ENCODE data around the gene SMIM32. TPM values are rescaled to one million over a fixed set of nuclear protein-coding genes. Genes with fewer than 3 reads are reported as not detected.

SMIM32 gene
- total and polyA plus RNA-seq, 9 donors, result 0.13 TPM; not detected in 8

- Histone ChIP-seq H3K27me3 (peaks cover 2% of the 10 kb centered on the region), H3K9me3 (no peaks in the 10 kb centered on the region), H3K4me1 (ENCODE audit: insufficient read depth) (peaks cover 4% of the 10 kb centered on the region), H3K27ac (no peak overlapping the region), H3K4me3 (no peak overlapping the region), H3K36me3 (no peaks in the 10 kb centered on the region)
- intact Hi-C loops (cut with DNase I), result no loop called here
- TF ChIP-seq CTCF (IDR thresholded peaks at IDR 0.05), result no peak
- no peak for TF ChIP-seq POLR2A (IDR thresholded peaks at IDR 0.05)
- no peak for TF ChIP-seq EP300 (IDR thresholded peaks at IDR 0.05)
- WGBS, 3 donors, result 73 to 78% (median 78%) methylated on average over 12 of the region's 12 CpGs
- no peak for DNase-seq
Observed at GRCh38 chr5:136195971-136196820, 3.2 kb upstream of the SMIM32 start.

GRCh38 chr5:136194576-136194975 lies 1.6 kb upstream of the SMIM32 start:
- no peak for DNase-seq
- intact Hi-C loops (cut with DNase I), result no loop called here
- Histone ChIP-seq H3K27ac (no peak overlapping the region), H3K4me1 (ENCODE audit: insufficient read depth) (peaks cover 4% of the 10 kb centered on the region), H3K27me3 (peaks cover 2% of the 10 kb centered on the region), H3K36me3 (no peaks in the 10 kb centered on the region), H3K4me3 (no peak overlapping the region), H3K9me3 (no peaks in the 10 kb centered on the region)
- 84 to 91% (median 89%) methylated on average over 3 of the region's 3 CpGs for WGBS, 3 donors
- TF ChIP-seq CTCF (IDR thresholded peaks at IDR 0.05), result no peak
- TF ChIP-seq EP300 (IDR thresholded peaks at IDR 0.05), result no peak
- TF ChIP-seq POLR2A (IDR thresholded peaks at IDR 0.05), result no peak

GRCh38 chr5:136193322-136193935 lies 467 bp upstream of the SMIM32 start:
- 42 to 63% (median 52%) methylated on average over 18 of the region's 18 CpGs for WGBS, 3 donors
- TF ChIP-seq CTCF (IDR thresholded peaks at IDR 0.05) (no peak), EP300 (IDR thresholded peaks at IDR 0.05) (no peak), POLR2A (IDR thresholded peaks at IDR 0.05) (no peak)
- Histone ChIP-seq H3K36me3 (no peaks in the 10 kb centered on the region), H3K27me3 (peaks cover 2% of the 10 kb centered on the region), H3K27ac (no peak overlapping the region), H3K4me3 (peak overlapping the region; percentile 33), H3K4me1 (ENCODE audit: insufficient read depth) (peaks cover 4% of the 10 kb centered on the region), H3K9me3 (no peaks in the 10 kb centered on the region)
- no peak for DNase-seq
- intact Hi-C loops (cut with DNase I), result no loop called here

- no peak for DNase-seq
- 0% methylated on average over 8 to 56 of the region's 56 CpGs for WGBS, 3 donors
- no peak for TF ChIP-seq POLR2A (IDR thresholded peaks at IDR 0.05)
- TF ChIP-seq CTCF (IDR thresholded peaks at IDR 0.05), result no peak
- TF ChIP-seq EP300 (IDR thresholded peaks at IDR 0.05), result no peak
- H3K27ac ChIP-seq, result no peak overlapping the region
- H3K36me3 ChIP-seq, result no peaks in the 10 kb centered on the region
- peaks cover 4% of the 10 kb centered on the region for H3K4me1 ChIP-seq (ENCODE audit: insufficient read depth)
- H3K27me3 ChIP-seq, result peaks cover 2% of the 10 kb centered on the region
- intact Hi-C loops (cut with DNase I), result no loop called here
- peak overlapping the region; percentile 33 for H3K4me3 ChIP-seq
- no peaks in the 10 kb centered on the region for H3K9me3 ChIP-seq
Observed at GRCh38 chr5:136192015-136192525, 892 bp downstream of the SMIM32 start.
